ENCODE data around the gene ZBTB34.
"Not testable (repeated sequence)": the region's sequence is repeated elsewhere in the genome, so short reads cannot be mapped to it uniquely, and the experiment has no call there.

The ZBTB34 gene

DNA sequence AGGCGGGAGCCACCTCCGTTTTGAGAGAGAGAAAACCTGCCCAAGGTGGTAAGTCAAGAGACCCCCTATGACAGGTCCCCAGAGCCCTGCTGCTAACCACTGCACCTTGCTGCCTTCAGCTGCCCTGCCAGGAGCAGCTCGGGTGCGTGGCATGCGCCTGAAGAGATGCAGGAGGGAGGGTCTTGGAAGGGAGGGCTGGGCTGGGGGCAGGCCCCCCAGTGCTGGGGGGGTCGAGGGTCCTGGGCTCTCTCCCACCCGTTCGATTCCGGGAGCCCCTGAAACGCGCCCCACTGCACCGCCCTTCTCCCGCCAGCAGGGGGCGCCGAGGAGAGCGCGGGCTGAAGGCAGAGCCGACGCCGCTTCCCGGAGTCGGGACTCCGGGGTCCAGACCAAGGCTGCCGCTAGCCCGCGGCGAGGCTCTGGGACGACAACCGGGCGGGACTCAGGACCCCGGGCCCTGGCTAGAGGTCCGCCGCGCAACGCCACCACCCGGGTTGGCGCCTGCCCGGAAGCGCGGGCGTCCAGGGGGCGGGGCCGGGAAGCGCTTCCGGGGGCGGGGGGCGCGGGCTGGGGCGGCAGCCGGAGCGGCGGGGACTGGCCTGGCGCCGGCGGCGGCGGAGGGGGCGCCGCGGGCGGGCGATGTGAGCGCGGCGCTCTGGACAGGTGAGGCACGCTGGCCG lies at the start of gene ZBTB34:
ZBTB34 (plus strand) TSS at position 563 of the 680 bp plus-strand sequence. CDS start 18,761 bp downstream, outside the sequence.
- DNase-seq: peak; percentile 71

DNA sequence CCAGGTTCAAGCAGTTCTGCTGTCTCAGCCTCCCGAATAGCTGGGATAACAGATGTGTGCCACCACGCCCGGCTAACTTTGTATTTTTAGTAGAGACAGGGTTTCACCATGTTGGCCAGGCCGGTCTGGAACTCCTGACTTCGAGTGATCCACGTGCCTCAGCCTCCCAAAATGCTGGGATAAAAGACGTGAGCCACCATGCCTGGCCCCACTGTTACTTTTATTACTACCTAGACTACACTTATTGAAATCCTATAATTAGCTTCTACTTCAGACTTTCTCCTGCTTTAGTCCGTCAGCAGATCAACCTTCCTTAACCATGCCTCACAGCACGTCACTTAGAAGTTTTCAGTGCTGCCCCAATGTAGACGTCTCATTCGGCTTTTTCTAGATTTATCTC lies 47.4 kb upstream of the ZBTB34 start:
- no peak for DNase-seq

DNA sequence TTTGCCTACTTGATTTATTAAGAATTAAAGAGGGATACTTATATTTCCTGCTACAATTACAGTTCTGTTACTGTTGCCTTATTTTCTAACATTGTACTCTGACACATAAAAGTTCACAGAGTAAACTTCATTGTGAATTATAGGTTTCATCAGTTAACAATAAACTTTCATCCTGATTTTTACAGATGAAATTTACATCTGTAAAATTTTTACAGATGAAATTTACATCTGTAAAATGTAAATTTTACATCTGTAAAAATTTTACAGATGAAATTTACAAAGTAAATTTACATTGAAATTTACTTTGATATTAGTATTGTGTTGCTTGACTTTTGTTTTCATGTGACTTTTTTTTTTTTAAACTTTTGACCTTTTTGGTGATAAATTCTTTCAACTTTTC lies 46.3 kb upstream of the ZBTB34 start:
- DNase-seq: no peak

GRCh38 chr9:126817615-126818014 lies 42.8 kb upstream of the ZBTB34 start:
- DNase-seq: not testable (repeated sequence)

DNA sequence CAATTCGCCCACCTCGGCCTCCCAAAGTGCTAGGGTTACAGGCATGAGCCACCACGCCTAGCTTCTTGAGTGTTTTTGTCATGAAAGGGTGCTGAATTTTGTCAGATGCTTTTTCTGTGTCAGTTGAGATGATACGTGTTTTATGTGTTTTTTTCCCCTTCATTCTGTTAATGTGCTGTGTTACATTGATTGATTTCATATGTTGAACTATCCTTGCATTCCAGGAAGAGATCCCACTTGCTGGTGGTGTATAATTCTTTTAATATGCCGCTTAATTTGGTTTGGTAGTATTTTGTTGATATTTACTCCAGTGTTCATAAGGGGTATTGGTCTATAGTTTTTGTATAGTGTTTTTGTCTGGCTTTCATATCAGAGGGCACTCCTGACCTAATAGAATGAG lies 42.0 kb upstream of the ZBTB34 start:
- no peak for DNase-seq

GRCh38 chr9:126819482-126819881 lies 41.0 kb upstream of the ZBTB34 start:
- peak; percentile 78 for DNase-seq

GRCh38 chr9:126822278-126822677 lies 38.2 kb upstream of the ZBTB34 start:
- no peak for DNase-seq

DNA sequence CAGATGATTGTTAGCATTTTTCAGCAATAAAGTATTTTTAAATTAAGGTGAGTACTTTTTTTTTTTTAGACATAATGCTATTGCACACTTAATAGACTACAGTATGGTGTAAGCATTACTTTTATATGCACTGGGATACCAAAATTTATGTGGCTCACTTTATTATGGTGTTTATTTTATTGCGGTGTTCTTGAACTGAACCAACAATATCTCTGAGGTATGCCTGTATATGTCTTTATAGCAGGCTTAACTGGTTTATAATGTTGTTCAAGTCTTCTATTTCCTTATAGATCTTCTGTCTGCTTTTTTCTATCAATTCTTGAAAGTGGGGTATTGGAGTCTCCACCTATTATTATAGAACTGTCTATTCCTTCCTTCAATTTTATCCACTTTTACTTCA lies 37.6 kb upstream of the ZBTB34 start:
- no peak for DNase-seq

GRCh38 chr9:126824052-126824451 lies 36.4 kb upstream of the ZBTB34 start:
- not testable (repeated sequence) for DNase-seq

GRCh38 chr9:126827227-126827626 lies 33.2 kb upstream of the ZBTB34 start:
- DNase-seq: no peak

DNA sequence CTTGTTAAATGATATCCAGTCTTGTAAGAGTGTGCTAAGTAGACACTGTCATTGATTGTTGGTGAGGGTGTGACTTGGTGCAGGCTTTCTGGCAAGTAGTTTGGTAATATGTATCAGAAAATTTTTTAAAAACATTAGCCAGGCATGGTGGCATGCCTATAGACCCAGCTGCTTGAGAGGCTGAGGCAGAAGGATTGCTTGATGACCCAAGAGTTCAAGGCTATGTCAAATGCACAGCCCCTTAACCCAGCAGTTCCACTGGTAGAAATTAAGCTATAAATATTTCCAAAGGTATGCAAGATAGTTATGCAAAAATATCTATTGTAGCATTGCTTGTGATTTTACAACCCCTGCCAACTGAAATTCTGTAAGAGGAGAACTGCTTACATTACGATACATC lies 31.4 kb upstream of the ZBTB34 start:
- no peak for DNase-seq

- peak; percentile 12 for DNase-seq
These were observed 29.6 kb upstream of the ZBTB34 start for GRCh38 chr9:126830827-126831226.

- no peak for DNase-seq
These were observed 28.0 kb upstream of the ZBTB34 start for GRCh38 chr9:126832440-126832839.

DNA sequence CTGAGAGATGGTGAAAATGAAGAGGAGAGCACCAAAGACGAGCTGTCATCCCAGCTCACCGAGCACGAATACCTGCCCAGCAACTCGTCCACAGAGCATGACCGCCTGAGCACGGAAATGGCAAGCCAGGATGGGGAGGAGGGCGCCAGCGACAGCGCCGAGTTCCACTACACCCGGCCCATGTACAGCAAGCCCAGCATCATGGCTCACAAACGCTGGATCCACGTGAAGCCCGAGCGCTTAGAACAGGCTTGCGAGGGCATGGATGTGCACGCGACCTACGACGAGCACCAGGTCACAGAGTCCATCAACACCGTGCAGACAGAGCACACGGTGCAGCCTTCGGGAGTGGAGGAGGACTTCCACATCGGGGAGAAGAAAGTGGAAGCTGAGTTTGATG lies 27.4 kb upstream of the ZBTB34 start:
- DNase-seq: no peak

GRCh38 chr9:126833710-126834345 lies 26.6 kb upstream of the ZBTB34 start:
- no peak for DNase-seq

DNA sequence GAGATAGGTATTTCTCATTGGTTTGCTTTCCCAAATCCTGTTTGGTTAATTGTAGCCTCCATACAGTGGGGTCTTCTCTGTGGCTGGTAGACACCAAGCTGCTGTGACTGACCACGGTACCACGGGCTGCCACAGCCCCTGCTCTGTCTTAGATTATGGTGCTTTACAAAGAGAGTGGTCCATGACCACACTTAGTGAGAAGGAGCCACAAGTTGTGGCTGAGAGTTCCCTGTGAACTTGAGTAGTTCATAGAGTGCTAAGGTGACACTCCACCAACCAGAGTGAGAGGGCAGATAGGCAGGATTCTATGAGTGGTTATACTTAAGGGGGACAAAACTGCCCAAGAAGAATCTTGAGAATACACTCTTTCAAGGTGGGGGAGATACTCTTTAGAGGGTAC lies 25.8 kb upstream of the ZBTB34 start:
- DNase-seq: no peak

DNA sequence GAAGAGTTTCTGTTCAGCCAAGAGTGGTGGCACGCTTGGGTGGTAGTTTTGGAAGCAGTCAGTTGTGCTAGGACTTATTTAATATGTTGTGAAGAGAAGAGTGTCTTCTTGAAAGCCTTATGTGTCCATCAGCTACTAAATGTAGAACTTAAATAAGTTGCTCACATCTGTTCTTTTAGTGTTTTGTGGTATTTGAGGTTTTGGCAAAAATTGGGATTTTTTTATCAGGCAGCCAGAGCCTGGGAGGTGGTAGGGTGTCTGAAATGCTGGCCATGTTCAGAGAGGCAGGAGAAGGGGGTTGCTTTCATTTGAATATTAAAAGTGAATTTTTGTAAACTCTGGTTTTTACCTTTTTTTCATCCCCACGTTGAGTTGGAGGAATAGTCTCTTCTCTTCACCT lies 24.2 kb upstream of the ZBTB34 start:
- no peak for DNase-seq

GRCh38 chr9:126838055-126838811 lies 22.2 kb upstream of the ZBTB34 start:
- peak; percentile 44 for DNase-seq

DNA sequence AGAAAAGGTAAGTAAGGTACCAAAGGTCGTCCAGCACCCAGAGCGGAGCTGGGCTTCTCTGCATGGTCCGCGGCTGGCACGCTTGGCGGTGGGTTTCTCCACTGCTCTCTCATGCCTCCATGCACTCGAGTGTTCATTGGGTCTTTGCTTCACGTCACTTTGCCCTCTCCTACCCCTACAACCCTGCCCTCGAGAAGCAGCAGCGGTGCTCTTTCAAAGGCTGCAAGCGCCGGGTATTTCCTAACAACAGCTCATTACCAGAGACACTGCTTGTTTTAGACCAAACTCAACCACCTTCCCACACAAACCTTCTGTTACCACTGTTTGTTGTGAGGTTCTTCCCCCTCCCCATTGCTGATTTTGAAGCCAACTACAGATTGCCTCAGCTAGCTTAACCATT lies 21.5 kb upstream of the ZBTB34 start:
- DNase-seq: no peak

- no peak for DNase-seq
These were observed 21.1 kb upstream of the ZBTB34 start for GRCh38 chr9:126839301-126839700.

GRCh38 chr9:126842220-126842842 lies 18.1 kb upstream of the ZBTB34 start:
- DNase-seq: no peak

DNA sequence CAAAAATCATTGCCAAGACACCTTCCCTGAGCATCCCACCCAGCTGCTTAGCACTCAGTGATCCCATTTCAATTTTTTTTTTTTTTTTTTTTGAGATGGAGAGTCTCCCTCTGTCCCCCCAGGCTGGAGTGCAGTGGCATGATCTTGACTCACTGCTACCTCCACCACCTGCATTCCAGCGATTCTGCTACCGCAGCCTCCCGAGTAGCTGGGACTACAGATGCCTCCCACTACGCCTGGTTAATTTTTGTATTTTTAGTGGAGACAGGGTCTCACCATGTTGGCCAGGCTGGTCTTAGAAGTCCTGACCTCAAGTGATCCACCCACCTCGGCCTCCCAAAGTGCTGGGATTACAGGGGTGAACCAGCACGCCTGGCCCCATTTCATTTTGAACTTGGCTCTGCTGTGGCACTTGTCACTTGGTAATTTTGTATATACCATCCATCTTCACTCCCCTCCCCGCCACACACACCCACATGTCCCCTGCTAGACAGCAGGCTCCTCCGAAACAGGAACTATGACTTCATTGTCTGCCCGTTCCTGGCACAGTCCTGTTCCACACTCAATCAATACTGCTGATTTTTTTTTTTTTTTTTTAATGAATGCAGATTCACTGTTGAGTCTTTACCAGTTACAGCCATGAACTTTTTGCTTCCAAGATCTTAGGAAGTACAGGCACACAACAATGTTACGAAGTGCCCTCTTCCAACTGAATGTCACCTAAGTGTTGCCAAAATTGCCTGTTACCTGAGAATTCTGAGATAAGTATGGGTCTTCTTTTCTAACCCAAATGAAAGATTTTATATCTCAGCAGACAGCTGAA lies 17.3 kb upstream of the ZBTB34 start:
- no peak for DNase-seq

- DNase-seq: no peak
These were observed 16.4 kb upstream of the ZBTB34 start for GRCh38 chr9:126844085-126844484.

Measured in activated CD4-positive, alpha-beta T cell treated with anti-CD3 and anti-CD28 coated beads, Interleukin-2, amount 50 U/mL, for 16 hours (primary cell).